ENCODE measurements around the gene RTKN2.

- TF ChIP-seq POLR2A (IDR thresholded peaks at IDR 0.05) = no peak
- TF ChIP-seq CTCF (IDR thresholded peaks at IDR 0.05) = no peak
These were observed 8.6 kb downstream of the RTKN2 start for GRCh38 chr10:62259998-62260397.
